ENCODE results near the gene KLF15.

The KLF15 gene

DNA sequence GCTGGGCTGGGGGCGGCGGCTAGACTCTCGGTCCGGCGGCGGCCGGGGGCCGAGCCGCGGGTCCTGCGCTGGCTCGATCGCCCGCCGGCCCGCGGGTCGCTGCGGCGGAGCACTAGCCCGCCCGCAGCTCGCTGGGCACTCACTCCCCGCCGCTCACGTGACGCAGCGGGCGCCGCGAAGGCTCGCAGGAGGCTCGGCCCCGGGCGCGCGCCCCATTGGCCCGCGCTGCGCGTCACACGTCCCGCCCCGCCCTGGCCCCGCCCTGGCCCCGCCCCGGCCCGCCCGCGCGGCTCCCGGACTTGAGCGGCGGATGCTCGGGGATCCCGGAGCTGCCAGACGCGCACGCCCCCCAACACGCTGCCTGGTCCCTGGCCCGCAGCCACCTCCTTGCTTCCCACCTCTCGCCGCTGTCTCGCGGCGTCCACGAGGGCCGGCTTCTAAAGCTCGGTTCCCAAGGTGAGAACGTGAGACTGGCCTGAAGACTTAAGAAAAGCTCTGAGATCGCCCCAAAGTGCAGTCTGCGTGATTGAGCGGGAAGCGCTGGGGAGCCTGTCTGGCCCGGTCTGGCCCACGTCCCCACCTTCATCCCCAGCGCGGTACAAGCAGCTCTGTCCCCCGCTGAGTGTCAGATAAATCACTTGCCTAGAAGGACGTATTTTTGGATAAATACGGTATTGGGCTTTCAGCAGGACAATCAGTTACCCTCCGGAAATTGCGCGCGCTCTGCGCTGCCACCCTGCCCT, at the start of gene KLF15:
KLF15 (minus strand) TSS at position 114 of the 743 bp plus-strand sequence. CDS start 4,486 bp downstream, outside the sequence.
- no peak for FAIRE-seq

DNA sequence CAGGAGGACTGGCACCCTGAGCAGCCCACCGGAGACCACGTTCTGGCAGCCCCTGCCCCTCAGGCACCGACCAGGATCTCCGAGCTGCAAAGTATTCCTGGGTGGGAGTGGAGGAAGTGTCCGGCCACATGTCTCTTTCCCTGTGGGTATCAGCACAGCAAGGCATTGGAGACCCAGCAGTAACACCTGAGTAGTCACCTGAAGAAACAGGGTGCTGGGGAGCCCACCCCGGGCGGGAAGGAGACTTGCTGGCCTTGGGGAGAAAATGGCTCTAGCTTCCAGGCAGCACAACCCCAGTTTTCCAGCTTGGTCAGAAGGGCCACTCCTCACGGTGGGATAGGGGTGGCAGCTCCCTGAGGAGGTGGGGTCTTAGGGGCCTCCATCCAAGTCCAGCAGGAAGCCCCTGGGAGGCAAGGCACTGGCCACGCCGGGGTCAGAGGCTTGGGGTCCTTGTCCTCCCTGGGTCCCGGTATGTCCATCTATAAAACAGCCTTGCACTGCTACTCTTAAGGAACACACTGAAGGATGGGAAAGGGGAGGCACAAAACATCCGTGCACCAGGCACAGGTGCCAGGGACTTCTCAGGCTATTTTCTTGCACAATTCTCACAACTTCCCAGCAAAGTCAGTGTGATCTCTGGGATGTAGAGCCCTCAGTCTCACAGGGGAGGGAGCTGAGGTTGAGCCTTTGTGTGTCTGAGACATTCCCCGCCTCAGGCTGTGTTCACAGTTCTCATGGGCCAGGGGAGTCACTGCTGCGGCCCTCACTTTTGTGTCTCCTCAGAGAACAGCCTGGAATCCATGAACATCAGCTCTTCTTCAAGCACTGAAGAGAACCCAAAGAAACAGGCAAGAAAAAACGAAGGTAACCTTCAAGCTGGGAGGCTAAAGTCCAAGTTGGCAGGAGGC, 49.4 kb upstream of the KLF15 start:
- FAIRE-seq, result no peak

DNA sequence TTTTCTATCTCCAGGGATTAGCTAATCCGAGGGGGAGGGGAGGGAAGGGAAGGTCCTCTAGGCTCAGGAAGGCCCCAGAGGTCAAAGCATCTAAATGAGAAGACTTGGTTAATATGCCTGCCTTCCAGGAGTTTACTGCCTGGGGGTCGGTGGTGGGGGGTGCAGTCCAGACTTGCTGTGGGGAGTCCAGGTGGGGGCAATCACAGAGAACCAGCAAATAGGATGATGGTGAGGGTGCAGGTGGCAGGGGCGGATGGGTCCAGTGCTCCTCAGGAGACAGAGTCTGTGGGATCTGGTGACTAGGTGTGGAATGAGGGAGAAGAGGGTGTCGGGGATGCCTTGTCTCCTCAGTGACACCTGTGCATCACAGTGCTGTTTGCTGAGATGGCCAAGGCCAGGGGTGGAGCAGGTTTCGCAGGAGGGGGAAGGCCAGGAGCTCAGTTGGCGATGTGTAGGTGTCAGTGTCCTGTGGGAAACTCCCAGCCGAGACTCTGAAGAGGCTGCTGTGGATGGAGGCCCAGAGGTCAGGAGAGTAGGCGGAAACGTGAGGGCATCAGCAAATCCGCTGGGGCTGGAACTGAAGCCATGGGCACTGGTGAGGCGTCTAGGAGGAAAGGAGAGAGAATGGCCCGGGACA, 45.6 kb upstream of the KLF15 start:
- FAIRE-seq, result no peak

DNA sequence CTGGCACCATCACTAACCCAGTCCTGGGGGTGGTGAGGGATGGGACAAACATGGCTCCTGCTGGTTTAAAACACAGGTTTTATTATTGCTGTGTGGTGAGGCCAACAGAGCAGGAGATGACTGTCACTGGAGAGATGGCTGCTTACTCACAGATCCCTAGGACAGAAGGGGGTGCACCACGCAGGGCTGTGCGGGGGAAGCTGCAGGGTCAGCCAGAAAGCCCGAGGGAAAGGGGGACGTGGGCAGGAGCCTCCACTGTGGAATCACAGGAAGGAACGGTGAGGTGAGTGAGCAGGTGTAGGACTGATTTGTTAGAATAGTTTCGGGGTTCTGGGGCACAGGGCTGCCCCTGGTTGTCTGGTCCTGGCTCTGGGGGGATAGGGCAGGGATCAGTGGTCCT, 45.0 kb upstream of the KLF15 start:
- no peak for FAIRE-seq

DNA sequence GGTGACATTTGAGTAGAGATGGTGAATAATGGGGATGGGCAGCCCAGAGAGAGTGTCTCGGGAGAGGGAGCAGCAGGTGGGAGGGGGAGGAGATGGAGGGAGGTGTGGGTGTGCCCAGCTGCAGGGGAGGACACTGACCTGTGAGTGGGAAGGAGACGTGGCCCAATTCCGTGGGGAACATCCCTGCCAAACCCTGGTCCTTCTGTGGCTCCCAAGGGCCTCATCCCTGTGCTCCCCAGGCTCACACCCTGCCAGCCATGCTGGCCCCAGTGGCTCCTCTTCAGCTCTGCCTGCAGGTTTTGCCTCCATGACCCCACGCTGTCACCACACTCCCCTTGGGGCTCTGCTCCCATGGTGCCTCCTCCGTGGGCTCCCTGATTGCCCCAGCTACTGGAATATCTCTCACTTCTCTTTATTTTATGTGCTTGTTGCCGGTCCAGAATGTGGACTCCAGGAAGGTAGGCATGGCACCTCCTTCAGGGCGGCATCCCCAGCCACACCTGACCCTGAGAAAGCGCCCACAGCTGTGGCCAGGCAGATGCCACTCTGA, 44.5 kb upstream of the KLF15 start:
- no peak for FAIRE-seq

DNA sequence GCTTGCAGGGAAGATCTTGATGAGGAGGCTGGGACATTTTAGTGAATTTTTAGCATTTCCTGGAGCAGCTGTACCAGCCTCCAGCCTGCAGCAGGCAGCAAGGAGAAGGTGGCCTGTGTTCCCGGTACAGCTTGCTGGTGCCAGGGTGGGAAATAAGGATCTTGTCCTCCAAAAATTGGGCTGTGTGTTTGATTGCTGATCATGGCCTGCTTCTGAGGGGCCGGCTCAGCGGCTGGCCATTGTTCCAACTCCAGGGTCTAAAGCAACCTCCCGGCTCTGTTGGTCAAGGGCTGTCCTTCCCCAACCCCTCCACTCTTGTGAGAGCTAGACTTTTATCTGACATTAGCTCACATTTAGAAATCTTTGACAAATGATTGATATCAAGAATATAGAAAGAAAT, 42.5 kb upstream of the KLF15 start:
- no peak for FAIRE-seq

DNA sequence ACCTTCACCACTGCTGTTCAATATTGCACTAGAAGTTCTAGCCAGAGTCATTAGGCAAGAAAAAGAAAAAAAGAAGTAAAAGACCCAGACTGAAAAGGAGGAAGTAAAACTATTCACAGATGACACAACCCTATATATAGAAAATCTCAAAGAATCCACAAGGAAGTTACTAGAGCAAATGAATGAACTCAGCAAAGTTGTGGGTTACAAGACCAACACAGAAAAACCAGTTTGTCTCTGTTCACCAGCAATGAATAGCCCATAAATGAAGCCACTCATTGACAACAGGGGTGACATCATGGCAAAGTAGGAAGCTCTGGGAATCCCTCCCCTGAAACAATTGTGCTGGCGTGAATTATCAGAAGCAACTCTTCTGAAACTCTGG, 42.1 kb upstream of the KLF15 start:
- FAIRE-seq, result no peak

DNA sequence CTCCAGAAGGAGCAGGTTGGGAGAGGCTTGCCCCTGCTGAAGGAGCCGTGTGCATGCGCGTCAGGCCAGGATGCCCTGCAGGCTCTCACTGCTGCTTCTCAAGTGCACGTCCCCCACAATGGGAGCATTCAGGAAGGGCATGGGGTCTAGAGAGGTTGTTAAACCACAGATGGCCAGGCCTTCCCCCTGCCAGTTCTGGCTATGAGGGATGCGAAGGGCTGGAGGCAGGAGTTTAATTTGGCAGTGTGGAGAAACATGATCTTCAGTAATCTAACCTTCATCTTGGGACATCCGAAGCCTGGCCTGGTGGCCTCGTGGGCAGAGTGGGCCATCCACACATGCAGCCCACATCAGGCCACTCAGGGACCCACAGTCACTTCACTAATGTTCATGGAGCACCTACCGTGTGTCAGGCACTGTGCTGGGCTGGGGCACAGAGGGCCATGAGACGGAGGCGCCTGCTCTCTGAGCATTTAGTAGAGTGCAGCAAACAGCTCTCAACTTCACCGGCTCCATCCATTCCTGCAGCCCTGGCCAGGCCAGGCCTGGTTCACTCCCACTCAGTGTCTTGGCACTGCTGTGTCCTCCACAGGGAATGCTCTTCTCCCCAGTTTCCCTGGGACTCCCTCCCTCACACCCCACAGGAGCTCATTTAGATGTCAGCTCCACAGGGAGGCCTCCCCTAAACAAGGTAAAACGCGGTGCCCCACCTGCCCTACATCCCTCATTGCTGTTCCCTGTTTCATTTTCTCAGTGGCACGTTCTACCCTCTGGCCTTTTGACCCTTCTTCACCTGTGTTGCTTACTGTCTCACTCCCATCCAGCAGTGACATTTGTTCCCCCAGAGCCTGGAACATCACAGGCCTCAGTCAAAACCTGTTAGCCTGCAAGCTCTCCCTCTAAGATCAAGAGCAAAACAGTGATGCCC, 41.5 kb upstream of the KLF15 start:
- no peak for FAIRE-seq

DNA sequence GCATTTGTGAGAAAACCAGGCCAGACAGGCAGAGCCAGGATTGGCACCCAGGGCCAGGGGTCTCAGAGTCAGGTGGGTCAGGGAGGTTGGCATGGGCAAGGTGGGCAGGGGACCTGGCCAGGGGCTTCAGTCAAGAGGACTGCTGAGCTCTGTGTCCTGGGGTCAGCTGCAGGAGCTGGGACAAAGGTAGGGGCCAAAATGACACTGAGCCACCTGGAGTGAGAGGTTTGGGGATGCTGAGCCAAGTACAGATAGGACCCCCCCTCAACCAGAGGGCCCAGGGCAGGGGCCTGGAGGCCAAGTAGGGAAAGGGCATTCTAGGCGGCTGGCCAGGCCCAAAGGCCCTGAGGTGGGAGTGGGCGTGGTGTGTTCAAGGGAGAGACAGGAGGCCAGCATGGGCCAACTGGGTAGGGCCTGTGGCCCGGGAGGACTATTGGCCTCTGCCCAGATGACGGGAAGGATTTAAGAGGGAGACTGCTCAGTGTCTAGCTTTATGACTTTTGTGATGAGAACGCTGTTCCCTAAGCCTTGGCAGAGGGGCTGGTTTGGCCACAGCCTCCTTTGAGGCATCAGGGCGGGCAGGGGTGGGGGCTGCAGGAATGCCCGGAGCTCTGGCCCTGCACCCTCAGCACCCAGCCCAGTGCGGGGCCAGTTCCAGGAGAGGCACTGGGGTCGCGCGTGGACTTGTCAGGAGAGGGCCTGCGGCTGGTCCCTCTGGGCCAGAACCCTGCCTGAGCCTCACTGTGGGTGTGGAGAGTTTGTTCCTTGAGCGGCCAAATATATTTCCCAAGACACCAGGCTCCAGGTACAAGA, 40.6 kb upstream of the KLF15 start:
- no peak for FAIRE-seq

DNA sequence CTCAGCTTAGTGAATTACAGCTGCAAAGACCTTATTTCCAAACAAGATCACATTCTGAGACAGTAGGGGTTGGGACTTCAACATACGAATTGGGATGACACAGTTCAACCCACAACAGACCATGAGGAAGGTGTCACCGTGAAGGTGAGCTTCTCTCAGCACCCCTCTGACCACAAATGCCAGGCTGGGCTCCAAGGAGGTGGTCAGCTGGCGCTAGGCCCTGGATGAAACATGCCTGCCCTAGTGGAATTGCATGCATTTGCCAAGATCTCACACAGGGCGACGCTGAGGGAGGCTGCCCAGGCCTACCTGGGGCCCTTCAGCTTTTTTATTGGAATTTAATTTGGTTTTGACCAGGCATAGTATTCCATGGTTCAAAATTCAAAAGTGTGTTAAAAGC, 39.3 kb upstream of the KLF15 start:
- no peak for FAIRE-seq

DNA sequence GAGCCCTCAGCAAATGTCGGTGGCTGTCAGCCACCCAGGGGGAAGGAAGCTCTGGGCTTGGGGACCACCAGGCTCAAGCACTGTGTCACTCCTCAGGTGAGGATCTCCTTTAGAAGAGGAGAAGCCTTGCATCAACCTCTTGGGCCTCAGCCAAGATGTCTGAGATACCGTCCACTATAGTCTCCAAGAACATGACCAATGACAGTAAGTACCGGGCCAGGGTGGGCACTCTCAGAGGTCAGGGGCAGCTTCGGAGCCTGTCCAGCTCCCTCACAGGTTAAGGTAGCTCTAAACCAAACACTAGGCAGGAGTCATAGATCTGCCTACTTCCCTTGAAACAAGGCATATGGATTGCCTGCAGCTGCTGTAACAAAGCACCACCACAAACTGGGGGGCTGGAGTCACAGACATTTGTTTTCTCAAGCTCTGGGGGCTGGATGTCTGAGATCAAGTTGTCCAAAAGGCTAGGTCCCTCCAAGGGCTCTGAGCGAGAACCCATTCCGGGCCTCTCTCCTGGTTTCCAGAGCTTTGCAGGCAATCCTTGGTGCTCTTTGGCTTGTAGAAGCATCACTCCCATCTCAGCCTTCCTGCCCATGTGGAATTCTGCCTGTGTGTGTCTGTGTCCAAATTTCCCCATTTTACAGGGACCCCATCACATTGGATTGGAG, 38.8 kb upstream of the KLF15 start:
- FAIRE-seq, result no peak

DNA sequence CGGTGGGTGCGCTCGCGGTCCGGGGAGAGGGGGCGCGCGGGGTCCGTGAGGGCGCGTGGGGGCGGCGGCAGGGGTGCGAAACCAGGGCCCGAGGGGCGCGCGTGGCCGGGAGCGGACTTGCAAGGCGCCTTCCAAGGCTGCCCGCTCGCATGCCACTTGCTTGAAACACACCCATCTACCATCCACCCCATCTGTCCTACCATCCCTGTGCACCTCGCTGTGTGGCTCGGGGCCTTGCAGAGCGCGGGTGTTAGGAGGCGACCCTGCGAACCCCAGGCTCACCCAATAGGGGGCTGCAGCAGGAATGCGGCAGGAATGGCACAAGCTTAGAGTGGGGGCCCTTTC, 37.7 kb upstream of the KLF15 start:
- no peak for FAIRE-seq

DNA sequence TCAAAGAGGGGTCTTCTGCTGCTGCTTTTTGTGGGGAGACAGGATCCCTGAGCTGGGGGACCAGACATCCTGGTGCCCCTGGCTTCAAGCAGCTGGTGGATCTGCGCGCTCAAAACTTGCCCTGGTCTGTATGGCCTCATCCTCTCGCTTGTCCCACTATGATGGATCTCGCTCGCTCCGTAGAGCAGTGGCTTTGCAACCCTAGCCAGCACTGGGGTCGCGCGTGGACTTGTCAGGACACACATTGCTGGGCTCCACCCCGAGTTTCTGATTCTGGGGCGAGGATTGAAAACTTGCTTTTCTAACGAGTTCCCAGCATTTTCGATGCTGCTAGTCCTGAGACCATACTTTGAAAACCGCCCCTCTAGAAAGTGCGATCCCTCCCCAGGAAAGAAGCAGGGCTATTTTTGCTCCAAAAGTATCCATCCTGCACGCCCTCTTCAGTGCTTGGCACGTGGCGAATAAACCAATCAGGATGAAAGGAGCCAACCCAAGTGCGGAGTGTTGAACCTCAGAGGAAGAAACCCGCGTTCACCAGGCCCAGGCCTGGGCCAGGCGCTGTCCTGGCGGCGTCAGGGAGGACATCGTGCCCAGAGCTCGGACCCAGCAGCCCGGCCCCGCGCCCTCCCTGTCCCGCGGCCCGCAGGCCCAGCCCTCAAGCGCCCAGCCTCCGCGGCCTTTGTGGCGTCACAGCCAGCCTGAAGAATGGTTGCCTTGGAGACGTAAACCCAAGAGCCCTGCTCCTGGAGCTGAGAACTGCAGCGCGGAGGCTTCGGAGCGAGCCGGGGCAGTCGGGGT, 37.2 kb upstream of the KLF15 start, which contains the start of gene CFAP100:
CFAP100 (plus strand) TSS at position 731 of the 798 bp plus-strand sequence. CDS start 1,092 bp downstream, outside the sequence.
- no peak for FAIRE-seq

DNA sequence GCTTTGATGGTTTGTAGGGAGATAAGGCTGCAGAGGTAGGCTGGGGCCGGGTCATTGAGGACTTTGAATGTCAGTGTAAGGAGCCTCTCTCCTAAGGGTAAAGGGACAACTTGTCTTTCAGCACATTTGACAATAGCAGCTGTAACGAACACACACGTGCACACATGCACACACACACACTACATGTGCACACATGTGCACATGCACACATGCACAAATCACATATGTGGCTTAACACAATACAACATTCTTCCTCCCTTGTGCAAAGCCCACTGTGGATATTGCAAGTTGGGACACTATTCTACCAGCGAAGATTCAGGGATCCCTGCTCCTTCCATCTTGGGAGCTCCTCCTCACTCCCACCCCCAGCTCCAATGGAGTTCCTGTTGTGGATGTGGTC, 36.4 kb upstream of the KLF15 start:
- FAIRE-seq, result no peak

DNA sequence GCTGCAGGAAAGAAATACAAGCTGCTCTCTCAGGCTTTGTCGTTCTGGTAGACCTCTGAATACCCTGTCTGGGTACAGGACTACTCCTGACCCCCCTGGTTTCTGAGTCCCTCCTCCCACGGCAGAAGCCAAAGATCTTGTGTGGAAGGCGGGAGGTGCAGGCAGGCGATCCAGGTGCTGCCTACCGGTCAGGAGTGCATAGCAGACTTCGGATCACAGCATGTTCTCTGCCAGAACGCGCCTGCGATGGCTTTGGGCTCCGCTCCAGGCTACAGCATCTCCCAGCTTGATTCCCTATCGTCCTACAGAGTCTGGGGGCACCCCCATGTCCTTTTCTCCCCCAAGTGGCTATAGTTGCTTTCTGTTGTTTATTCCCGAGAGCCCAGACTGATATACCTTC, 35.0 kb upstream of the KLF15 start:
- no peak for FAIRE-seq

DNA sequence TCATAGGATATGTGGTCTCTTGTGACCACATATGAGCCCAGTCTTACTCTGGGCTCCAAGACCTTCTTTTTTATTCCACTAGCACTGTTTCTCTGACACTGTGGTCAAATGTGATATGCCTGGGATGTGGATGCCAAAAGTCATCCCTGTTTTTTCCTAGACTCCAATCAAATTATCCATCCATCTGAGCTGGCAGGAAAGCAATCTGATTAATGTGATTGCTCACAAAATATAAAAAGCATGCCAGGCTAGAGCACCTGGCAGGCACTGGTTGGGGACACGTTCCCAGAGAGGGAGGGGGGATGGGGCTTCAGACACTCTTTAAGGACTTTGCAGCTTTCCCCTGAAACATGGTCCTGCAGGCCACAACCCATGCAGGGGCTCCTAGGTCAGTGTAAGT, 34.4 kb upstream of the KLF15 start:
- no peak for FAIRE-seq

DNA sequence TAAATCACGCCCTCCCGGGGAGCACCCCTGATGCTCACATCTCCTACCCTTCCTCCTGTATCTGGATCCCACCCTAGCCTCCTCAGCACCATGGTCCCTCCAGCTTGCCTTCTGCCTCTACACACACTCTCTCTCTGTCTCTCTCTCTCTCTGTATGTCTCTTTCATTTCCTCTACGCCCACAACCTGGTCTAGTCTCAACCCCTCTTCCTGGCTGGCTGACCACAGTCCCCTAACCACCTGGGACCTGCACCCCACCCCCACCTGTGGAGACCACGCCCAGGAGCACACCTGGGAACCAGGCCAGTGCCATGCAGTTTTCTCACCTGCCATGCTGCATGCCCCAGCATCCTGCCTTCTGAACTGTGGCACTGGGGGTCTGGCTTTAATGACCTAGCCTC, 33.5 kb upstream of the KLF15 start:
- FAIRE-seq, result no peak

DNA sequence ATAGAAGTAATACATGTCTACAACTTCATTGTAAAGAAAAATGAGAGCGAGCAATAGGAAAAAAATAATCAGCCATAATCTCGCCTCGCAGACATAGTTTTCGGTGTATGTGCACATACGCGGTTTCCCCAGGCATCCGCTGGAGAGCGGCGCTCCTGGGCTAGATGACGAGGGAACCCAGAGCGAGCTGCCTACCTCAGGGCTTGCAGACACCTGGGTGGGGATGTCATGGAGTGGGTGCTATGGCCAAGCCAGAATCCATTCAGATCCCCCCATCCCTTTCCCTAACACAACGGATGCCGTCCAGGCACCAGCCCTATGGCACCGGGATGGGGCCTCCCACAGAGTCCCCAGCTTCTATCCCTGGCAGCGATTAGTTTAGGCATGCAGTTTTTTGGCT, 33.0 kb upstream of the KLF15 start:
- no peak for FAIRE-seq

DNA sequence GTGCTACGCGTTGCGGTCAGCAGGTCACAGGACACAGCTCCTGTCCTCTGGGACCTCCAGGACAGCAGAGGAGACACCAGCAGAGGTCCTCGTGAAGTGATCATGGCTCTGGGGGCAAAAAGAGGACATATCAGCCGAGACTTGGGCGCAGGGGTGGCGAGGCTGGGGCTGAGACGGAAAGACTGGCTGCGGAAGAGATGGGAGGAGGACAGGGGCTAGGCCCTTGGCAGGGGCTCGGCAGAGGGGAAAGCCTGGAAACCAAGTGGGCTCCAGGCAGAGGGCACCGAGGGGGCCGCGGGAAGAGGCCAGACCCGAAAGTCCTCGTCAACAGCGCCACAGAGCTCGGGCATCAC, 32.6 kb upstream of the KLF15 start:
- no peak for FAIRE-seq
